ENCODE results near the gene PRIMA1.

Gene PRIMA1

DNA sequence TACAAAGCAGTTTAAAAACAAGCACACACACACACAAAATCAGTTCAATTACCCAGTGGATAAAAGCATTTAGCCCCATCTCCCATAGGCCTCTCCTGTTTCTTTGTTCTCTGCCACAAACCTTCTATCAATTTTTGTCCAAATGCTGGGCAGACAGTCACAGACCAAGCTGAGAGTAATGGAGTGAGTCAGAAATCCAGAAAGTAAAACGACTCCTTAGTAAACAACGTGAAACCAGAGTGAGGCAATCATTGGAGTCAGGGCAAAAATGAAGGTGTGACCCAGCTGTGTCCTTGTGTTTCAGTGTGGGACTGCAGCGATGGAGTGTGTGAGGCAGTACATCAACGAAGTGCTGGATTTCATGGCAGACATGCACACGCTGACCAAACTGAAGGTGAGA lies 102.0 kb downstream of the PRIMA1 start:
- no peaks in the 10 kb centered on the region for H3K36me3 ChIP-seq (ENCODE audit: control insufficient read depth, insufficient read depth, low read length, severe bottlenecking)
- no peak overlapping the region for H3K9ac ChIP-seq (ENCODE audit: low read length)
- H3K4me1 ChIP-seq (ENCODE audit: control insufficient read depth, insufficient read depth, low read length), result no peaks in the 10 kb centered on the region
- peaks cover 12% of the 10 kb centered on the region for H3K27me3 ChIP-seq (replicated peaks; ENCODE audit: control insufficient read depth, insufficient read depth, low read length)
- H3K4me3 ChIP-seq (ENCODE audit: low read length), result no peak overlapping the region
- no peaks in the 10 kb centered on the region for H3K9me3 ChIP-seq (ENCODE audit: control insufficient read depth, low read length)
- peak; percentile 1 for DNase-seq (ENCODE audit: low read depth)

DNA sequence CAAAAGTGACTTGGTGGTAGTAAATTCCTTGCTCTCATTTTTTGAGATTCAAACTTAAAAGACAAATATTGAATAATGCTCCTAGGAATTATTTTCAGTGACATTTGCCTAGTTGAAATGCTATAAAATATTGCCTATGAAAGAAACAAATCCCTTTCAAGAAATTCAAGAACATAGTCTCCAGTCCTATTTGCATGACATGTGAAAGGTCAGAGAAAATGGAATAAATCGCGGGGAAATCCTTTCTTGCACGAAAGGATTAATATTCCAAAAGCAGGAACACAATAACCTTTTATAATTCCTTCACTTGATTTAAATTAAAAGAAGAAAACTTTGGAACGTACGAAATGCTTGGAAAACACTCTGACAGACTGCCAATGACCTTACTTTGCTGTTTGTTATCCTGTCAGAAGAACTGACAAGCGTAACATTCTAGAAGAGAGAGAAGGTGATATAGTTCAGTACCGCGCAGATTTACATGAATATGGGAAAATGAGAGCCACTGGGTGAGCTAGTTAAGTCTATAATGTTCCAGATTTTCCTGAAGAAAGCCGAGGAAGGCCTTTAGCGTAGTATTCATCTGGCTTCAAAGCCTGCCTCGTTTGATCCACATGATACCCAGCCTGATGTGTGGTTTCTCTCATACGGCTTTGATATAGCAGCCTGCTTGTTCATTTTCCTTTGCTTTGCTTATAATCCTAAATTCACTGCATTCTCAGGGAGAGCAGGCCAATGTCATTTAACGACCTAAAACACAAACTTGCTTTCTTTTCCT lies 103.0 kb downstream of the PRIMA1 start:
- no peaks in the 10 kb centered on the region for H3K9me3 ChIP-seq (ENCODE audit: control insufficient read depth, low read length)
- H3K4me1 ChIP-seq (ENCODE audit: control insufficient read depth, insufficient read depth, low read length), result no peaks in the 10 kb centered on the region
- no peak overlapping the region for H3K4me3 ChIP-seq (ENCODE audit: low read length)
- no peak for DNase-seq (ENCODE audit: low read depth)
- no peak overlapping the region for H3K9ac ChIP-seq (ENCODE audit: low read length)
- H3K27me3 ChIP-seq (replicated peaks; ENCODE audit: control insufficient read depth, insufficient read depth, low read length), result peaks cover 12% of the 10 kb centered on the region
- H3K36me3 ChIP-seq (ENCODE audit: control insufficient read depth, insufficient read depth, low read length, severe bottlenecking), result no peaks in the 10 kb centered on the region

DNA sequence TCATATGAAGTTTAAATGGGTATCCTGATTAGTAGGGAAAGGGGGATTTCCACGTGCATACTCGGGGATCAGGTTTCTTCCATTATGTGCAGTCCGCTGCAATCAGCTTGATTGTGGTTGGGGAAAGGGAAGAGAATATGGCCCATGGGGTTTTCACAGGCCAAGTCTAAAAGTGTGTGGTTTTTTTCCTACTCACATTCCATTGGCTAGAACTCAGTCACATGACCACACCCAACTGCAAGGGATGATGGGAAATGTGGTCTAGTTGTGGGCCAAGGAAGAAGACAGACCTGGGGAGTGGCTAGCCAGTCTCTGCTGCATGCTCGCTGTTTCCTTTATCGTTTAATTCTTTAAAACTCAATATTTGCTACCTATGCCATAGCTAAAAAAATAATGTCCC lies 105.1 kb downstream of the PRIMA1 start:
- peaks cover 2% of the 10 kb centered on the region for H3K27me3 ChIP-seq (replicated peaks; ENCODE audit: control insufficient read depth, insufficient read depth, low read length)
- H3K9ac ChIP-seq (ENCODE audit: low read length), result no peak overlapping the region
- DNase-seq (ENCODE audit: low read depth), result no peak
- H3K36me3 ChIP-seq (ENCODE audit: control insufficient read depth, insufficient read depth, low read length, severe bottlenecking), result no peaks in the 10 kb centered on the region
- no peaks in the 10 kb centered on the region for H3K9me3 ChIP-seq (ENCODE audit: control insufficient read depth, low read length)
- no peaks in the 10 kb centered on the region for H3K4me1 ChIP-seq (ENCODE audit: control insufficient read depth, insufficient read depth, low read length)
- H3K4me3 ChIP-seq (ENCODE audit: low read length), result no peak overlapping the region

DNA sequence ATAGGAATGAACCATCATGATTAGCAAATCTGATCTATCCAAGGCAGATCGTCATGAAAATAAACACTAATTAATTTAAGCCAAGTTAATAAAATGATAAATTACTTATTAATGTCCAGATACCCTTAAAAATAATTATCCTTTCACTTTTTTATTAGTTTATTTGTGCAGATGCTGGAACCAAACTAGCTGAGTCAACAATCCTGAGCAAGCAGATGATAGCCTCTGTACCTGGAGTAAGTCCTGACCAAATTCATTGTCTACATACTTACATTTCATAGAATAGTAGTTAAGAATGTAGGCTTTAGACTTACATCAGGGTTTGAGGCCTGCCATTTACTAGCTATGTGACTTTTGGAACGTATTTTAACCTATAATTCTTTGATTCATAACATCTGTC lies 105.8 kb downstream of the PRIMA1 start:
- H3K4me1 ChIP-seq (ENCODE audit: control insufficient read depth, insufficient read depth, low read length), result no peaks in the 10 kb centered on the region
- H3K4me3 ChIP-seq (ENCODE audit: low read length), result no peak overlapping the region
- no peak overlapping the region for H3K9ac ChIP-seq (ENCODE audit: low read length)
- H3K36me3 ChIP-seq (ENCODE audit: control insufficient read depth, insufficient read depth, low read length, severe bottlenecking), result no peaks in the 10 kb centered on the region
- no peaks in the 10 kb centered on the region for H3K9me3 ChIP-seq (ENCODE audit: control insufficient read depth, low read length)
- DNase-seq (ENCODE audit: low read depth), result no peak
- no peaks in the 10 kb centered on the region for H3K27me3 ChIP-seq (replicated peaks; ENCODE audit: control insufficient read depth, insufficient read depth, low read length)

GRCh38 chr14:93676416-93676958 lies 111.8 kb downstream of the PRIMA1 start:
- Histone ChIP-seq H3K36me3 (ENCODE audit: control insufficient read depth, insufficient read depth, low read length, severe bottlenecking) (no peaks in the 10 kb centered on the region), H3K9me3 (ENCODE audit: control insufficient read depth, low read length) (no peaks in the 10 kb centered on the region), H3K9ac (ENCODE audit: low read length) (no peak overlapping the region), H3K27me3 (replicated peaks; ENCODE audit: control insufficient read depth, insufficient read depth, low read length) (no peaks in the 10 kb centered on the region), H3K4me1 (ENCODE audit: control insufficient read depth, insufficient read depth, low read length) (no peaks in the 10 kb centered on the region), H3K4me3 (ENCODE audit: low read length) (no peak overlapping the region)
- DNase-seq (ENCODE audit: low read depth), result no peak

DNA sequence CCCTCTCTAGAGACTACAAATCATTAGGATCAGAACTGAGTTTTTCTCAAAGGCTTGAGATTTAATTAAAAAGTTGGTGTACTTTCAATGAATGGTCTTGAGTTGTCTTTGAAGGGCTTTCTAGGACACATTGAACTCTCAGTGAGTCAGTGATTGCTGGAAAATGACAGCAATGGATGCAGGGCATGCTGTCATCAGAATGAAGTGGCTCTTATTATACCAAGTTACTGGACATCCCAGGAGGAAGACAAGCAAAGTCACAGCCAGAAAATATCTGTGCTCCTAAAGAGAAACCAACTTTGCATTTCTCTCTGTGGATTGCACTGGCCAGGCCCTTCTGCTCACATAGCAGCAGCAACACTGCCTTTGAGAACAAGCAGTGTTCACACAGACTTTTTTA lies 112.6 kb downstream of the PRIMA1 start:
- H3K9ac ChIP-seq (ENCODE audit: low read length), result no peak overlapping the region
- no peaks in the 10 kb centered on the region for H3K36me3 ChIP-seq (ENCODE audit: control insufficient read depth, insufficient read depth, low read length, severe bottlenecking)
- no peaks in the 10 kb centered on the region for H3K4me1 ChIP-seq (ENCODE audit: control insufficient read depth, insufficient read depth, low read length)
- no peak for DNase-seq (ENCODE audit: low read depth)
- H3K9me3 ChIP-seq (ENCODE audit: control insufficient read depth, low read length), result no peaks in the 10 kb centered on the region
- H3K4me3 ChIP-seq (ENCODE audit: low read length), result no peak overlapping the region
- H3K27me3 ChIP-seq (replicated peaks; ENCODE audit: control insufficient read depth, insufficient read depth, low read length), result no peaks in the 10 kb centered on the region

DNA sequence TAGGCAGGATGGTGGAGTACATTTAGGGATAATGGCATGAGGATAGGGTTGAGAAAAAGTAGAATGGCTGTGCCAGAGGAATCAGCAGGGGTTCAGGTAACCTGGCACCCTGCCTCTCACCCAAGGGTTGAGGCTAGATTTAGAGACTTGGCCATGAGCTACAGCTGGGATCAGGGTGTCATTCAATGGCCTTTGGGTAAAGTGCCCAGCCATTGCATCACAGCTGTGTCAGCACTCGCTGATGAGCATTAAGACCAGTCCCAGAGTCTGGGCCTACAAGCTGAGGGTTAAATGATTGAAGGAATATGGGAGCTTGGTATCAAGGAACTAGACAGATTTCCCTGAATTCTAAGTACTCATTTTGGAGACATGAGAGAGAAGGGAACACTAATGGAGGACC lies 113.9 kb downstream of the PRIMA1 start:
- Histone ChIP-seq H3K4me3 (ENCODE audit: low read length) (no peak overlapping the region), H3K27me3 (replicated peaks; ENCODE audit: control insufficient read depth, insufficient read depth, low read length) (no peaks in the 10 kb centered on the region), H3K4me1 (ENCODE audit: control insufficient read depth, insufficient read depth, low read length) (no peaks in the 10 kb centered on the region), H3K9me3 (ENCODE audit: control insufficient read depth, low read length) (no peaks in the 10 kb centered on the region), H3K9ac (ENCODE audit: low read length) (no peak overlapping the region), H3K36me3 (ENCODE audit: control insufficient read depth, insufficient read depth, low read length, severe bottlenecking) (no peaks in the 10 kb centered on the region)
- DNase-seq (ENCODE audit: low read depth), result no peak

- no peak overlapping the region for H3K9ac ChIP-seq (ENCODE audit: low read length)
- no peak for DNase-seq (ENCODE audit: low read depth)
- peaks cover 37% of the 10 kb centered on the region for H3K9me3 ChIP-seq (ENCODE audit: control insufficient read depth, low read length)
- H3K36me3 ChIP-seq (ENCODE audit: control insufficient read depth, insufficient read depth, low read length, severe bottlenecking), result no peaks in the 10 kb centered on the region
- no peak overlapping the region for H3K4me3 ChIP-seq (ENCODE audit: low read length)
- no peaks in the 10 kb centered on the region for H3K27me3 ChIP-seq (replicated peaks; ENCODE audit: control insufficient read depth, insufficient read depth, low read length)
- H3K4me1 ChIP-seq (ENCODE audit: control insufficient read depth, insufficient read depth, low read length), result no peaks in the 10 kb centered on the region
Measured at GRCh38 chr14:93669632-93670031, 118.7 kb downstream of the PRIMA1 start.

All from adipocyte (in vitro differentiated cells).